IMR-90 (cell line): ENCODE data around the gene CKAP5.

Experiments
- BHLHE40 ChIP-seq: fragments of 150-350 bp; IDR thresholded peaks from 2 replicates; pipeline ENCODE4 v1.6.1; 2016; ENCODE audit warnings: mild to moderate bottlenecking, low read depth, low read length
- POLR2A ChIP-seq: IDR thresholded peaks from 2 replicates; pipeline ENCODE4 v1.6.1; 2012; ENCODE audit warnings: mild to moderate bottlenecking, low read depth, low read length
- TF ChIP-seq, protein P1 (sequence below): conservative IDR thresholded peaks from 2 replicates; pipeline ENCODE4 v1.5.1; 2012; ENCODE audit warnings: mild to moderate bottlenecking, low read depth, low read length, improper control_type of control experiment

DNA sequence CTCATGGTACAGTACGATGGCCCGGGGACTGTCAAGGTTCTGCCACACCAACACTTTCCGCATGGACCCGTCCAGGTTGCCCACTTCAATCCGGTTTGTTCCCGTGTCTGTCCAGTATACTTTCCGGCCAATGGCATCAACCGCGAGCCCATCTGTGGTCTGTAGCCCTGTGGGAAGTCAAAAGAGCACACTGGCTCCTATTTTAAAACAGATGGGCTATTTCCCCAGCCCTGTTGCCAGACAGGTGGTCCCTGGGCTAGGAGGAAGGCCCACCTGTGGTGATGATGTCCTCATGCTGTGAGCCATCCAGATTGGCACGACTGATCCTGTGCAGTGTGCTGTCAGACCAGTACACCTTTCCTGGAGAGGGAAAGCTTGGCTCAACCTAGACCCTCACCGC is 30.4 kb upstream of the CKAP5 start:
- TF ChIP-seq, protein P1, sequence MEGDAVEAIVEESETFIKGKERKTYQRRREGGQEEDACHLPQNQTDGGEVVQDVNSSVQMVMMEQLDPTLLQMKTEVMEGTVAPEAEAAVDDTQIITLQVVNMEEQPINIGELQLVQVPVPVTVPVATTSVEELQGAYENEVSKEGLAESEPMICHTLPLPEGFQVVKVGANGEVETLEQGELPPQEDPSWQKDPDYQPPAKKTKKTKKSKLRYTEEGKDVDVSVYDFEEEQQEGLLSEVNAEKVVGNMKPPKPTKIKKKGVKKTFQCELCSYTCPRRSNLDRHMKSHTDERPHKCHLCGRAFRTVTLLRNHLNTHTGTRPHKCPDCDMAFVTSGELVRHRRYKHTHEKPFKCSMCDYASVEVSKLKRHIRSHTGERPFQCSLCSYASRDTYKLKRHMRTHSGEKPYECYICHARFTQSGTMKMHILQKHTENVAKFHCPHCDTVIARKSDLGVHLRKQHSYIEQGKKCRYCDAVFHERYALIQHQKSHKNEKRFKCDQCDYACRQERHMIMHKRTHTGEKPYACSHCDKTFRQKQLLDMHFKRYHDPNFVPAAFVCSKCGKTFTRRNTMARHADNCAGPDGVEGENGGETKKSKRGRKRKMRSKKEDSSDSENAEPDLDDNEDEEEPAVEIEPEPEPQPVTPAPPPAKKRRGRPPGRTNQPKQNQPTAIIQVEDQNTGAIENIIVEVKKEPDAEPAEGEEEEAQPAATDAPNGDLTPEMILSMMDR, result no peak
- no peak for TF ChIP-seq BHLHE40
- no peak for TF ChIP-seq POLR2A
